ENCODE data around the gene GNAI1.
"Not testable (repeated sequence)": the region's sequence is repeated elsewhere in the genome, so short reads cannot be mapped to it uniquely, and the experiment has no call there.

The GNAI1 gene

GRCh38 chr7:80133361-80134114, 1.1 kb upstream of the GNAI1 start:
- no peak for DNase-seq

- no peak for DNase-seq
Measured at GRCh38 chr7:80134115-80134535, 506 bp upstream of the GNAI1 start.

- DNase-seq, result peak; percentile 44
Measured at GRCh38 chr7:80135309-80136104, 876 bp downstream of the GNAI1 start.

GRCh38 chr7:80136261-80137055, 1.8 kb downstream of the GNAI1 start:
- DNase-seq, result peak; percentile 6

- DNase-seq, result no peak
Measured at GRCh38 chr7:80137410-80137809, 2.8 kb downstream of the GNAI1 start.

- DNase-seq, result no peak
Measured at GRCh38 chr7:80139236-80139635, 4.6 kb downstream of the GNAI1 start.

GRCh38 chr7:80140388-80140787, 5.8 kb downstream of the GNAI1 start:
- no peak for DNase-seq

- DNase-seq, result no peak
Measured at GRCh38 chr7:80141376-80141775, 6.7 kb downstream of the GNAI1 start.

- DNase-seq, result no peak
Measured at GRCh38 chr7:80142853-80143580, 8.4 kb downstream of the GNAI1 start.

GRCh38 chr7:80145780-80146422, 11.3 kb downstream of the GNAI1 start:
- DNase-seq, result no peak

GRCh38 chr7:80146545-80147182, 12.0 kb downstream of the GNAI1 start:
- DNase-seq, result no peak

- DNase-seq, result no peak
Measured at GRCh38 chr7:80147543-80148391, 13.1 kb downstream of the GNAI1 start.

GRCh38 chr7:80150611-80151273, 16.1 kb downstream of the GNAI1 start:
- DNase-seq, result no peak

GRCh38 chr7:80151274-80151665, 16.6 kb downstream of the GNAI1 start:
- peak; percentile 46 for DNase-seq

GRCh38 chr7:80153446-80153845, 18.8 kb downstream of the GNAI1 start:
- DNase-seq, result no peak

GRCh38 chr7:80154656-80155333, 20.2 kb downstream of the GNAI1 start:
- no peak for DNase-seq

GRCh38 chr7:80155374-80155773, 20.7 kb downstream of the GNAI1 start:
- DNase-seq, result no peak

- not testable (repeated sequence) for DNase-seq
Measured at GRCh38 chr7:80157770-80158169, 23.1 kb downstream of the GNAI1 start.

GRCh38 chr7:80159802-80160201, 25.2 kb downstream of the GNAI1 start:
- DNase-seq, result no peak

- DNase-seq, result no peak
Measured at GRCh38 chr7:80161466-80161865, 26.8 kb downstream of the GNAI1 start.
